ENCODE results near the gene SYK.

The SYK gene

GRCh38 chr9:90946982-90947381, 145.4 kb downstream of the SYK start:
- no peak for DNase-seq (ENCODE audit: low read depth)

All from stimulated activated CD8-positive, alpha-beta memory T cell treated with anti-CD3 and anti-CD28 coated beads, Interleukin-12 subunit alpha, Interleukin-12 subunit beta, amount 100 ng/mL, for 4 hours (primary cell).